Muscle of leg (tissue), 9 donors: ENCODE results near the gene ANO6. TPM values are rescaled to one million over a fixed set of nuclear protein-coding genes. Genes with fewer than 3 reads are reported as not detected.

ENCODE experiments used
- polyA plus RNA-seq, 8 donors: library from polyadenylated mRNA; unstranded; fragments of 120-200 nt; gene quantifications; one replicate each; pipeline versions ENCODE4 v1.2.1 to v1.2.3, GENCODE V29; 2013; ENCODE audit warnings: inconsistent platforms in 1 of 8, low replicate concordance in 1 of 8; ENCODE audit not compliant: insufficient read length in 8 of 8, insufficient read depth in 1 of 8
- total RNA-seq: library from RNA; stranded (reverse); fragments of 120-200 nt; gene quantifications from one replicate; pipeline ENCODE4 v1.2.4, GENCODE V29; 2013

ANO6 gene
- total and polyA plus RNA-seq, 9 donors = 38.7 to 61.7 (median 56.7) TPM

Other genes with a start within 250 kb of the ANO6 start
- gene DBX2, start 165.0 kb upstream of the ANO6 start, total RNA-seq = 0.22 TPM
- under 1 TPM in 5 of 8 donors, not detected in 3; 0.04 to 0.38 (median 0.16) TPM for gene DBX2, start 165.0 kb upstream of the ANO6 start, polyA plus RNA-seq